Aorta (tissue), 5 donors: Measurements from ENCODE around the gene ABLIM3. TPM values are rescaled to one million over a fixed set of nuclear protein-coding genes. Genes with fewer than 3 reads are reported as not detected.

Experiments used
- ATAC-seq: fragments of 200-7000 bp; cut with Tn5 transposase; one replicate; pipeline ENCODE4 v1.9.1; 2022; ENCODE audit warnings: moderate library complexity; ENCODE audit not compliant: low FRiP score
- DNase-seq, 2 donors: peaks; one replicate each; pipeline ENCODE4 v3.0.0-alpha.2; 2020
- H3K27ac ChIP-seq, 2 donors: one replicate each; pipeline ENCODE4 v1.5.1; 2013; ENCODE audit warnings: low read length in 2 of 2, mild to moderate bottlenecking in 2 of 2, moderate library complexity in 2 of 2, control low read depth in 1 of 2, inconsistent platforms in 1 of 2, low read depth in 1 of 2
- H3K27me3 ChIP-seq, 2 donors: one replicate each; pipeline ENCODE4 v1.6.1; 2013; ENCODE audit warnings: control low read depth in 1 of 2, low read length in 1 of 2, mild to moderate bottlenecking in 1 of 2, moderate library complexity in 1 of 2; ENCODE audit not compliant: insufficient read depth in 2 of 2, control insufficient read depth in 1 of 2
- H3K36me3 ChIP-seq, 2 donors: one replicate each; pipeline ENCODE4 v1.6.1; 2013; ENCODE audit warnings: control low read depth in 1 of 2, low read length in 1 of 2, mild to moderate bottlenecking in 1 of 2; ENCODE audit not compliant: insufficient read depth in 2 of 2, control insufficient read depth in 1 of 2
- H3K4me1 ChIP-seq, 2 donors: one replicate each; pipeline ENCODE4 v1.6.1; 2013; ENCODE audit warnings: low read length in 2 of 2, control low read depth in 1 of 2, mild to moderate bottlenecking in 1 of 2, moderate library complexity in 1 of 2; ENCODE audit not compliant: insufficient read depth in 2 of 2, control insufficient read depth in 1 of 2
- H3K4me3 ChIP-seq, 2 donors: one replicate each; pipeline ENCODE4 v1.5.1; 2013; ENCODE audit warnings: low read length in 2 of 2, control low read depth in 1 of 2, mild to moderate bottlenecking in 1 of 2
- H3K9me3 ChIP-seq: one replicate; pipeline ENCODE4 v1.6.1; 2013; ENCODE audit warnings: mild to moderate bottlenecking, low read length; ENCODE audit not compliant: control insufficient read depth
- WGBS, 2 donors: extraction: QIAGEN DNeasy Blood & Tissue Kit; methylation state at CpG; one replicate each; pipeline ENCODE4 v1.1.7; 2013; 5-methylcytosine and 5-hydroxymethylcytosine counted together
- intact Hi-C, 2 donors: fragments of 100-400 bp; cut with DNase I; formaldehyde crosslinking; loops; one replicate each; pipeline versions ENCODE4 v1.14.2 to v1.15.0; 2022
- polyA plus RNA-seq, 2 donors: library from polyadenylated mRNA; stranded (reverse); fragments of 200-250 nt; gene quantifications; one replicate each; pipeline ENCODE4 v1.2.3, GENCODE V29; 2013
- total RNA-seq, 2 donors: library from RNA; stranded (reverse); fragmentation: NEBNext Ultra II Directional; extraction: Animal tissue kit (Norgen Biotek cat#: 25700); gene quantifications; one replicate each; pipeline ENCODE4 v1.2.1, GENCODE V29; 2021
- donor health status: healthy with polysubstance abuse.
- donor health status: Bipolar disorder and iron deficiency.
- donor health status: DM: no; HTN: no; CAD: no.
- donor health status: DM: no; HTN: no; CAD: no.
- donor health status: DM: yes; HTN: yes; CAD: no.

The ABLIM3 gene
- total and polyA plus RNA-seq, 4 donors = 15.8 to 46.0 (median 38.7) TPM

GRCh38 chr5:149211566-149211965, 70.3 kb downstream of the ABLIM3 start:
- Histone ChIP-seq H3K27ac (no peak overlapping the region), H3K36me3 (no peaks in the 10 kb centered on the region), H3K27me3 (no peaks in the 10 kb centered on the region), H3K4me3 (no peak overlapping the region), H3K9me3 (no peaks in the 10 kb centered on the region), H3K4me1 (no peaks in the 10 kb centered on the region)
- DNase-seq = no peak
- intact Hi-C loops = no loop called here
- ATAC-seq = no peak

GRCh38 chr5:149212198-149212951, 71.1 kb downstream of the ABLIM3 start:
- 68 to 80% methylated on average over 7 of the region's 7 CpGs for WGBS, 2 donors
- H3K36me3 ChIP-seq = no peaks in the 10 kb centered on the region
- no peaks in the 10 kb centered on the region for H3K4me1 ChIP-seq
- no peak overlapping the region for H3K27ac ChIP-seq
- no peak for ATAC-seq
- intact Hi-C loops = no loop called here
- DNase-seq = no peak
- H3K4me3 ChIP-seq = no peak overlapping the region
- no peaks in the 10 kb centered on the region for H3K27me3 ChIP-seq
- H3K9me3 ChIP-seq = no peaks in the 10 kb centered on the region

- no peak overlapping the region for H3K4me3 ChIP-seq
- WGBS, 2 donors = 88% methylated on average over 13 of the region's 13 CpGs
- H3K36me3 ChIP-seq = no peaks in the 10 kb centered on the region
- intact Hi-C loops = no loop called here
- no peaks in the 10 kb centered on the region for H3K27me3 ChIP-seq
- no peaks in the 10 kb centered on the region for H3K9me3 ChIP-seq
- no peak overlapping the region for H3K27ac ChIP-seq
- ATAC-seq (no peak), DNase-seq (no peak)
- H3K4me1 ChIP-seq = no peaks in the 10 kb centered on the region
These were observed 72.1 kb downstream of the ABLIM3 start for GRCh38 chr5:149213264-149213880.

- Histone ChIP-seq H3K9me3 (no peaks in the 10 kb centered on the region), H3K27ac (no peak overlapping the region), H3K4me1 (no peaks in the 10 kb centered on the region), H3K27me3 (no peaks in the 10 kb centered on the region), H3K4me3 (no peak overlapping the region), H3K36me3 (no peaks in the 10 kb centered on the region)
- intact Hi-C loops = no loop called here
- ATAC-seq = no peak
- peak in 1 of 2 donors; percentile 68 for DNase-seq
- 54 to 65% methylated on average over 5 of the region's 5 CpGs for WGBS, 2 donors
These were observed 74.3 kb downstream of the ABLIM3 start for GRCh38 chr5:149215478-149216090.

- Histone ChIP-seq H3K27ac (no peak overlapping the region), H3K9me3 (no peaks in the 10 kb centered on the region), H3K4me1 (no peaks in the 10 kb centered on the region), H3K36me3 (no peaks in the 10 kb centered on the region), H3K4me3 (no peak overlapping the region), H3K27me3 (no peaks in the 10 kb centered on the region)
- 87 to 95% methylated on average over 2 of the region's 2 CpGs for WGBS, 2 donors
- DNase-seq = no peak
- no peak for ATAC-seq
- intact Hi-C loops = no loop called here
These were observed 75.2 kb downstream of the ABLIM3 start for GRCh38 chr5:149216496-149216895.

- Histone ChIP-seq H3K27ac (no peak overlapping the region), H3K4me1 (no peaks in the 10 kb centered on the region), H3K27me3 (no peaks in the 10 kb centered on the region), H3K9me3 (no peaks in the 10 kb centered on the region), H3K4me3 (no peak overlapping the region), H3K36me3 (no peaks in the 10 kb centered on the region)
- intact Hi-C loops = no loop called here
- peak; percentile 34 for ATAC-seq
- WGBS, 2 donors = 55 to 79% methylated on average over 6 of the region's 6 CpGs
- DNase-seq = no peak
These were observed 76.0 kb downstream of the ABLIM3 start for GRCh38 chr5:149217096-149217802.

GRCh38 chr5:149217803-149218155, 76.5 kb downstream of the ABLIM3 start:
- DNase-seq (no peak), ATAC-seq (no peak)
- Histone ChIP-seq H3K4me1 (no peaks in the 10 kb centered on the region), H3K27me3 (no peaks in the 10 kb centered on the region), H3K27ac (no peak overlapping the region), H3K36me3 (no peaks in the 10 kb centered on the region), H3K9me3 (no peaks in the 10 kb centered on the region), H3K4me3 (no peak overlapping the region)
- WGBS, 2 donors = 35 to 69% methylated on average over 3 of the region's 3 CpGs
- intact Hi-C loops = no loop called here

- Histone ChIP-seq H3K27ac (no peak overlapping the region), H3K36me3 (no peaks in the 10 kb centered on the region), H3K27me3 (no peaks in the 10 kb centered on the region), H3K4me3 (no peak overlapping the region), H3K4me1 (no peaks in the 10 kb centered on the region), H3K9me3 (no peaks in the 10 kb centered on the region)
- WGBS, 2 donors = 78 to 92% methylated on average over 1 of the region's 1 CpG
- DNase-seq = no peak
- ATAC-seq = no peak
- intact Hi-C loops = no loop called here
These were observed 78.3 kb downstream of the ABLIM3 start for GRCh38 chr5:149219584-149219983.
